Measurements from ENCODE around the gene FASTK.

Gene FASTK

DNA sequence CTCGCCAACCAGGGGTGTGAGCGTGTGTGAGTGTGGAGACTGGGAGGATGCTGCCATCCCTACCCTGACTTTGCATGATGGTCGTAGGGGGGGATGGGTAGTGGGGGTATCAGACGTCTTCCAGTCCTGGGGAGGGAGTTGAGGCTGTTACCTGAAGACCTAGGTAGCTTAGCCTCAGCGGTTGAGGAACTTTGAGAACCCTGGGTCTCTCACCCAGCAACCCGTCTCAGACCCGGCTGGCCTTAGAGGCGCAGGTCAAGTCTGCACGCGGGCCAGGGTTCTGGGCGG is 18.6 kb downstream of the FASTK start:
- DNase-seq = no peak

DNA sequence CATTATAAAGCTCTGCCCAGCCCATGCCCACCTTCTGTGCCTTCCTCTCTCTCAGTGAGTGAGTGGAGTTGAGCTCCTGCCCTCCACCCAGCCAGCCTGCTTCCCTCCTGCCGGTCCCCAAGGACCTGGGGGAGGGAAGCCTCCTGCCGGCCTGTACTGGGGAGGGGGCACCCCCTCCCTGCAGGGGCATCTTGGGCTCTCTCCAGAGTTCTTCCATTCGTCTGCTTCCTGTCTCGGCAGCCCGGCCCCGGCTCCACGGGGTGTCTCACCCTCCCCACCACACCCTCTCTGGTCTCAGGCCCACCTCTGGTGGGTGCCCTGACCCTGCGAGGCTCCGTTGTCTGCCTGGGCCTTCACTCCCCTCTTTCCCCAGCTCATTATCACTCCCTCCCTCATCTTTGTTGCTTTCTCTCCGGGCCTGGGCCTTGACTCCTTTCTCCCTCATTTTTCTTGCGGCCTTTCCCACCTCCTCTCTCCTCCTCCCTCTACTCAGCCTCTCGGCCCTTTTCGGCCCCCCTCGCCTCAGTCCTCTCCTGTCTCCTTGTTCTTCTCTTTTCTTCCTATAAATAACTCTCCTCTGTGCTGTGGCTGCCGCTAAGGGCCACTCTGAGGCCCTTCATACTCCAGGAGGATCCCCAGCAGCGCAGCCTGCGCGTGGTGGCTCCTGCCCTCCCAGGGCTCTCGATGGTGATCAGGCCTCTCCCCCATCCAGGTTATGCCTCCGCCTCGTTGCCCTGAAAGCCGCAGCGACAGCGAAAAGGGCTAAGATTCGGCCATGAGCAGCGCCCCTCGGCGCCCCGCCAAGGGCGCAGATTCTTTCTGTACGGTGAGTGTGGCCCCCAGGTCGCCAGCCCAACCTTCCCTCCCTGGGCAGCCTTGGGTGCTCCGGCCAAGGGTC is 19.1 kb downstream of the FASTK start:
- DNase-seq = no peak

DNA sequence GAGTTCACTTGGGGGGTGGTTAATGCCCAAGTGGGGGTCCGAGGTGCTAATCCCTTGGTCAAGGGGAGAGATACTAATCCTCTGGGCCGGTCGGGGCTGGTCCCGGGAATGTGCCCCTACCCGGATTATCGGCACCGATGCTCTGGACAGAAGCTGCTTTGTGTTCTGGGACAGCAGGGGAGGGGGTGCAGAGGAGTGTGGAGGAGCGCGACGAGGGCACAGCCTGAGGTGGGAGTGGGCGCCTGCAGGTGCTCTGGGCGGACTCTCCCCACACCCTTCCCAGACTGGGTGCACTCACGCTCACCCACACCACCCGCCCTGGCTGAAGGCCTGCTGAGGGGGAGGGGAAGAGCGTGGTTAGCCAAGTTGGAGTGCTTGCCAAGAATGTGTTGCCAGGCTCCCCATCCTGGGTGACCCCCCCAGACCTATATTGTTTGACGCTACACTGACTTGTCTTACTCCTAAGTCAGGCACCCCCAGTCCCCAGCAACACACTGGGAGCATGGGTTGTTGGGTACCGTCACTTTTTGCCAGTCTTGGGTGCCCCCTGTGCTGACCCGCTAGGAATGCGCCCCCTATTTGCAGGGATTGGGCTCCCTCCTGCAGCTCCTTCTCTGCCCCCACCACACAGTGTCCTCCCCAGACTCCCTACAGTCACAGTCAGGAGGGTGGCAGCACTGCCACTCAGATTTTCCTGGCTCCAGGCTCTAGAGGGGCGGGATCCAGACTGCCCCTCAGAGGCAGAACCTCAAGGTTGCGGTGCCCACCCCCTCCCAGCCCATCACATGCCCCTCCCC is 20.0 kb downstream of the FASTK start:
- DNase-seq = peak; percentile 35

DNA sequence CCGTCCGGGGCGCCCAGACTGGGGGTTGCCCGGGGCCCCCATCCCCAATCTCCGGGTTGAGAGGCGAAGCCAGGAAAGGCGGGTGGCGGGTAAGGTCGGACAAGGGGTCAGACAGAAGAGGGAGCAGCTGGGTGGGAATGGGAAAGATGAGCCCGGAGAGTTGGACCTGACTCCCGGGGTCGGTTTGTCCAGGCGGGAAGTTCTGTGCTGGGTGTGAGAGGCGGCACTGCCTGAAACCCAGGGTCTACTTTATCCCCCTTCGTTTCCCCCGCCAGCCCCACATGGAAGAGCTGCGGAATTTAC is 20.5 kb downstream of the FASTK start:
- no peak for DNase-seq

DNA sequence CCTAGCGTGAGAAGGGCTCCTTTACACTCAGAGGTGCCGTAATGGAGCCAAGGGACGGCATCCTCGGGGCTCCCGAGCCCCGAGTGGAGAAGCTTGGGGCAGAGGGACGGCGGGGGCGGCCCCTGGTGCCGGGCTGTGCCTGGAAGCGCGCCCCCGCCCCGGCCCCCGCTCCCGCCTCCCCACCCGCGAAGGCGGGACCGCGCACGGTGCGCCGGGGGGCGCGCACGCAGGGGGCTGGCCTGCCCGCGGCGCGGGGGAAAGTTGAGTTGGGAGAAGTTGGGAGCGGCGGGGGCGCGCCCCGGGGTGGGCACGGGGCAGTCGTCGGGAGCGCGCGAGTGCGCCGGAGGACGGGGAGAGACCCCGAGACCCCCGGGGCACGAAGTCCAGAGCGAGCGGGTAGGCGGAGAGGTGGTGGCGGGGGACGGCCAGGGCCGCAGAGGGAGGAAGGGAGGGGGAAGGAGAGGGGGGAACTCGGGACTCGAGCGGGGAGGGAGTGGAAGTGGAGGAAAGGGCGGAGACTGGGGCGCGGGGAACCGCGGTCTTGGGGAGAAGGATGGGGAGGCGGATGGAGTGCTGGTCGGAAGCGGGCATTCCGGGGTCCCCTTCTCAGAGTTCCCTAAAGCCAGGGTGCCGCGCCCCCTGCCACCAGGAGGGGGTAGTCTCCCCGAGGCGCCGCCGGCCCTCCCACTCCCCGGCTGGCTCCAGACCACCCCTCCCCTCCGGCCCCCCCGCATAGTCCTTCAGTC is 21.1 kb downstream of the FASTK start, which contains the start of gene SLC4A2:
SLC4A2 (plus strand) TSS at position 223 of the 746 bp plus-strand sequence. CDS start 2,399 bp downstream, outside the sequence.
- peak; percentile 81 for DNase-seq

DNA sequence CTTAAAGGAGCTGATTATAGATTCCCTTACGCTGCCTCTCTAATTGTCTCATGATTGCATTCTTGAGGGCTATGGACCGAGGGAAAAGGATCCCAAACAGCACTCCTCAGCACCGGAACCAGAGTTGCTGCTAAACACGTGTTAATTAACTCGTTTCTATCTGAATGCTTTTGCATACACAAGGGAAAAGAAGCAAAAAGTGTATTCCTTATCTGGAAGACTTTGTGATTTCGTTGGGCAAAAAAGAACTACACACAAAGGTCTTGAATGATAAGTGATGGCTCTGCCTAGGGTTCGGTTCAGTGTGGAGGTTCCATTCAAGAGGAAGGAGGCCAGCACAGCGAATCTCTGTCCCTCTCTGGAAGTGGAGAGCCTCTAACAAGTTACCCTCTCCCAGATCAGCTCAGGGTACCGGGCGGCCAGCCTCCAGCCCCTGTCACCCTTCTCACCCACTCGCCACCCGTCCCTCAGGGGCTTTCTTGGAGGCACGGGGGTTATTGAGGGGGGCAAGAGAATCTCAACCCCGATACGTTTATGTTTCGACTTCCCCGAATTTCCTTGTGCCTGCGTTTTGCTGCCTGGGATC is 21.7 kb downstream of the FASTK start:
- no peak for DNase-seq

DNA sequence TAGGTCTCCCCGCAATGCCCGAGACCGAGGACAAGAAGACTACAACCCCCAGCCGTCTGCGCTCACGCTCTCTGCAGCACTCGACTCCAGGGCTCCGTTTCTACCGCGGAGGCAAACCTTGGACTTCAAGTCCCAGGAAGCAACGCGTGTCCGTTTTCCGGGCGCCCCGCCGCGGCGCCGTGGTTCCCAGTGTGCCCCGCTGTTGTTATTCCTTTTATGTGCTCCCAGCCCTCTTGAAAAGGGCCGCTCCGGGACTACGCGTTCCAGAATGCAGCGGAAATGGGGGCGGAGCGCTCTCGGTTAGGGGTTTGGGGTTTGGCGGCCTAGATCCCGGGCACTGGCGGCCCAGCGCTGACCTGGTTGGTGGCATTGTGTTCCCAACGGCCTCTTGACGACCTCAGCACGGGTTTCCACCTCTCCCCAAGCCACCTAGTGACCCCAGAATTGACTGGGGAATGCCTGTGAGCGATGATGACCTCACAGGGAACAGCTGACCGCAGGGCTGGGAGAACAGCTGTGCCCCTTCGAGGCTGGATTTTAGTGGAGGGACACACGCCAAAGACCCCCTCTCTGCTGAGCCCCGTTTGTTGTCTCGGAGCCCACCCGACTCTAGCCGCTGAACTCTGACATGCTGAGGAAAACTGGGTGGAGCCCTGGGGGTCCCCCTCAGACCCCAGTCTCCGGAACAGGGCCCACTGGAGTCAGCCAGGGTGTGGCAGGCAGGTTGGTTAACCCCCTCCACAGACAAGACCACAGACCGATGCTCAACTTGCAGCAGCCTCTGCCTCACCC is 22.4 kb downstream of the FASTK start:
- peak; percentile 98 for DNase-seq

DNA sequence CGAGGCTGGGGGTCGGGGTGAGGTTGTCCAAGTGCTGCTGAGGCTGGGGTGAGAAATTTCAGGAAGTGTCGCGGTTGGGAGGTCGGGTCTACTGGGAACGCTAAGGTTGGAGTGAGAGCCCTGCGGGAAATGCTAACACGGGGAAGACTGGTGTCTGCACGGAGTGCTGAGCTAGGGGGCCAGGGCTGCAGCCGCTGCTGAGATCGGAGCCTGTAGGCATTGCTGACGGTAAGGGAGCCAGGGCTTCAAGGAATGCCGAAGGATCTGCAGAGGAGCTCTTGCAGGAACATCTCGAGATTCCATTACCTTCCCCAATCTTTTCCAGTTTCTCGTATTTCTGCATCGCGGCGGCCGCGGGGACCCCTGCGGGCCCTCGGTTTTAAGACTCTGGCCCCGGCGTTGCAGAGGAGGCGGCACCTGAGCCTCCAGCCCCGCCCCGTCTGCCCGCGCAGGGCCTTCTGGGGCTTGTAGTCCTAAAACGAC is 23.1 kb downstream of the FASTK start, which contains the start of gene CDK5:
CDK5 (minus strand) TSS at position 392 of the 483 bp plus-strand sequence; CDS start at position 343, 49 bp downstream.
- DNase-seq = no peak

DNA sequence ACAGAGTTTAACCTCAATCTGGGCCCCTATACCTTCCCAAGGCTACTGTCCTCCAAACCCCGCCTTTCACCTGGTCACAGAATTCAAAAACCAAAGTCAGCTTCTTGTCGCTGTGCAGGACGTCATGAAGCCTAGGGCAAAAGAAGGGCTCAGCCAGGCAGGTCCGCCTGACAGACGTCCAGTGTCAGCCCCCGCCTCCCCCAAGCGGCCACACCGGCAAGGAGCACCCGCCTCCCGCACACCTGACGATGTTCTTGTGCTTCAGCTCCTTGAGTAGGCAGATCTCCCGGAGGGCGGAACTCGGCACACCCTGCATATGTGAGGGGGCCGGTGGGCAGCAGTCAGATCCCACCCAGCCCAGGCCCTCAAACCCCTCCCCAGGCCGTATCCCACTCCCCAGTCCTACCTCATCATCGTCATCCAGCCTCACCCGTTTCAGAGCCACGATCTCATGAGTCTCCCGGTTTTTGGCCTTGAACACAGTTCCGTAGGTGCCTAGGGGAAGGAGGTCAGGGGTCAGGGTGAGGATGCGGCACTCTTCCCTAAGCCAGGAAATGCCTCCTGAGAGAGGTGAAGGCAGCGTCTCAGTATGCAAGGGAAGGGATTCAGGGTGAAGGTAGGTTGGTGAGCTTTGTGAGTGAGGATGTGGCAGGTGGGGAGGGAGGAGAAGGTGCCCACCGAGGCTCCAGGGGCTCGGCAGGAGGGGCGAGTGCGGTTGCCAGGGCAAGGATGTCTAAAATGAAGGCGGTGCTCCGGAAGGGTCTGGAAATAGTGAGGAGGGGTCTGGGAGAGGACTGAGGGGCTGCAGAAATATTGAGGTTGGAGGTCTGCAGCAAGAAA is 23.7 kb downstream of the FASTK start:
- no peak for DNase-seq

DNA sequence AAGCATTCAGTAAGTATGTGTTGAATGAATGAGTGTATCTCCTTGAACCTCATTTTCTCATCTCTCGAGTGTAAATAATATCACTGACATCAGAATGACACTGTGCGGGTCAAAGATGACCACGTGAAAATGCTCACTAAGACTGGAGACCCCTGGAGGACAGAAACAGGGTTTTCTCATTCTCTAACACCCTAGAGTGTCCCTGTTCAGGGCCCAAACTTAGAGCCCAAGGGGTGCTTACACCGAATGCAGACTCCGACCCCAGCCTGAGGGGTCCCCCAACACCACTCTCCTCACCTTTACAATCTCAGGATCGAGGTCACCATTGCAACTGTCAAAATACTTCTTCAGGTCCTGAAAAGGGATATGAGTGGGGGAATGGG is 24.3 kb downstream of the FASTK start:
- DNase-seq = no peak

DNA sequence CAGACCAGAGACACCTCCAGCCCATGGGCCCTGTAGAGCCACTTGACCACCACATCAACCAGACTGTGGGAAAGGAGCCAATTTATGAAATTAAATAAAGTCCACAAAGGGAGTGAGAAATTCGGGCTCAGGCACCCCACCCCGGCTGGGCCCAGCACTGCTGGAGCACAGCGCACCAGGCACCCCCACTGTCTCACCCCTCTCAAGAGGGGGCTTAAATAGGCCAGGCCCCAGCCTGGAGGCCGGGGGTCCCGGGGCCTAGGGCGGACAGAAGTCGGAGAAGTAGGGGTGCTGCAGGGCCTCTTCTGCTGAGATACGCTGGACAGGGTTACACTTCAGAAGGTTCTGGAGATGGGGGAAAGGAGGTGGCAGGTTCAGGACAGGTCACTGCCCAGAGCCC is 26.9 kb downstream of the FASTK start:
- no peak for DNase-seq

DNA sequence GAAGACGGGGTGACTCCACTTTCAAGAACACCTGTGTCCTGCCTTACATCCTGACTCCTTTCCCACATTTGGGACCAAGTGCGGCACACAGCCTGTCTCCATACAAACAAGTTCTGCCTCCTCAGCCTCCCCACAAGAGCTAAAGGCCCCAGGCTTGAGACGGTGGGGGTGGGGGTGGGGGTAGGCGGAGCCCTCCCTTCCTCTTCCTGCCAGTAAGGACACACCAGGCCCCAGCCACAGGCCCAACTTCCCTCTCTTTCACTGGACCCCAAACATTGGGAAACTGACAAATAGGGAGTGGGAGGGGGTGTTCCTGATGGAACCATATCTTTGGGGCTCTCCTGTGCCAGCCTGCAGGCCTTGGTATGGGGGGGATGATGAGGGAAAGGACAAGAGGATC is 27.5 kb downstream of the FASTK start:
- no peak for DNase-seq

DNA sequence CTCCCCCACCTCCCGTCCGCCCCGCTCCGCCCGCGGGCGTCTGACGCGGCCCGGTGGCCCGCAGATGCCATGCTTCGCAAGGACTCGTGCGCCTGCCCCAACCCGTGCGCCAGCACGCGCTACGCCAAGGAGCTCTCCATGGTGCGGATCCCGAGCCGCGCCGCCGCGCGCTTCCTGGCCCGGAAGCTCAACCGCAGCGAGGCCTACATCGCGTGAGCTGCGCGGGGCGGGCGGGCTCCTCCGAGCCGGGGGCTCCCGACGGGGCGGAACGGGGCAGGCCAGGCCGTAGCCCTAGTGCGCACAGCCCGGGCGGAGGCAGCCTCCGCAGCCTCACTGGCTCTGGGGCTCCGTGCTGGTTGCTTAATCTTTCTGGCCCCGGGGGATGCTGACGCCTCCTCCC is 29.5 kb downstream of the FASTK start:
- peak; percentile 68 for DNase-seq

DNA sequence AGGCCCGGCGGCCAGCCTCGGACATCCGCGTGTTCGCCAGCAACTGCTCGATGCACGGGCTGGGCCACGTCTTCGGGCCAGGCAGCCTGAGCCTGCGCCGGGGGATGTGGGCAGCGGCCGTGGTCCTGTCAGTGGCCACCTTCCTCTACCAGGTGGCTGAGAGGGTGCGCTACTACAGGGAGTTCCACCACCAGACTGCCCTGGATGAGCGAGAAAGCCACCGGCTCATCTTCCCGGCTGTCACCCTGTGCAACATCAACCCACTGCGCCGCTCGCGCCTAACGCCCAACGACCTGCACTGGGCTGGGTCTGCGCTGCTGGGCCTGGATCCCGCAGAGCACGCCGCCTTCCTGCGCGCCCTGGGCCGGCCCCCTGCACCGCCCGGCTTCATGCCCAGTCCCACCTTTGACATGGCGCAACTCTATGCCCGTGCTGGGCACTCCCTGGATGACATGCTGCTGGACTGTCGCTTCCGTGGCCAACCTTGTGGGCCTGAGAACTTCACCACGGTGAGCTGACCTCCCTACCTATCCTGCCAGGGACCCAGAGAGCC is 31.6 kb downstream of the FASTK start:
- DNase-seq = no peak

DNA sequence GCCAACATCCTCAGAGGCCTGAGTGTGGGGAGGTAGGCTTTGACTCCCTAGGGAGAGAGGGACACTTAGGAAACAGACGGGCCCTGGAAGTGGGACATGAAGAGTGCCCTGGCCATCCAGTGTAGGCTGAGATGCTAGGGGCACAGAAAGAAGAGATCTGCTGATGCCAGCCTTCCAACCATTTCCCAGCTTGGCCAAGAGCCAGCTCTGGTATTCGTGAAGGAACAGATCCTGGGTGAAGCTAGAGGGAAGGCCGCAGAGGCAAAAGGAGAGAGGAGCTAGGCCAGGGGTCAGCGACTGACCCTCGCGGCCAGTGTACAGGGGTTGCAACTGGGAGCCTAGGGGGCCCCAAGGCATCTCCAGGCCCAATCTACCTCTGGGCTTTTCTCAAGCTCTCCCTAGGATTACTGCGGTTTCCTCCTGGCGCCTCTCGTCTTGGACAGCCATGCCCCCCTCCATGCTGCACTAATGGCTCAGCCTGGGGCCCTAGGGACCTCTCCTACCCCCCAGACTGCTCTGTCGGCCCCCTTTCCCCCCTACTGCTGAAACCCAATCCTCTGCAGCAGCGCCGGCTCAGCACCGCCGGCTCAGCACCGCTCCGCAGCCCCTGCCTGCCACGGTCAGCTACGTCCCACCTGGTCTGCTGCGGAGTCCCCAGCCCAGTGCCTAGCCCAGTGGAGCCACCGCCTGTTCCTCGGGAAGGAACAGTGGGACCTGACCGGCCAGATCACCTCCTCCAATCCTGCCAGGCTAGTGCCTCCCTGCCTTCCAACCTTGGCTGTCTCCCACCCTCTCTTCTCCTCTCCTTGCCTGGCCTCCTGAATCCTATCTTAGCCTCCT is 32.4 kb downstream of the FASTK start, which contains the start of gene ASIC3:
ASIC3 (plus strand) TSS at position 556 of the 840 bp plus-strand sequence. CDS start 355 bp downstream, outside the sequence.
- DNase-seq = no peak

DNA sequence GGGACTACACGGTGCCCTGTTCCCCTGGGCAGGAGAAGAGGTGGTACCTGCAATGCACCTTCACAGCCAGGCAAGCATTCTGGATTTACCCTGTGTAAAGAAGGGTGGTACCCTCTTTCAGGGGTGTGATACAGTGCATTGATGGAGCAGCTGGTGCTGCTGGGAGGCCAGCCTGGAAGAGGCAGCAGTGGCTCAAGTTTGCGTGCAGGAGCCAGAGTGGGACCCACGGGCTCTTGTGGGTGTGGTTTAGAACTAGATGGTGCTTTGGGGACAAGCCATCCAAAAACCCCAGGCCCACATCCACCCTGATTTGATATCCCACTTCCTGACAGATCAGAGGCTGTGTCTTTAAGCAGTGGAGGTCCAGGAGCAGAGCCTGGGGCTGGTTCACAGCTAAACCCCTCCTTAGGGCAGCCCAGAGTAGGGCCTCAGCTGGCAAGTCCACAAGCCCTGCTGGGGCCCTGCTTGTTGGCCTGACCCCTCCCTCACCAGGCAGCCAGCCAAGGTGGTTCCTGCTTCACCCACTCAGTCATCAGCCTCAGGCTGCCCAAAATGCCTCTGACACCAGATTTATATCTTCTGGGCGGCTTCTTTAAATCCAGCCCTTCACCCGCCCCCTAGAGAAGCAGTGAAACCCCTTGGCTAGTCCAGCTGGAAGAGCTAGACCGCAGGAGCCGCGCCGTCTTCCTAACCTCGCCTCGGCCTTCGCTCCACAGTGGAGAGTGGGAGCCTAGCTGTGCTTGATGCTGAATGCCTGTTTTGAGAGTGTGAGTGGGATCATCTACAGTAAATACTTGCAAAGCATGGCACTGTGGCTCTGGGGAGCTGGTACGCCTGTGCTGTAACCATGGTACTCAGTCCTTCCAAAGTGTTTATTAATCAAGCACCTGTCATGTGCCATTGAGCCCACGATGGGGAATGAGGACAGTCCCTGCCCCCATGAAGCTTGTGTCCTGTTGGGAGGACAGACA is 33.7 kb downstream of the FASTK start:
- no peak for DNase-seq

DNA sequence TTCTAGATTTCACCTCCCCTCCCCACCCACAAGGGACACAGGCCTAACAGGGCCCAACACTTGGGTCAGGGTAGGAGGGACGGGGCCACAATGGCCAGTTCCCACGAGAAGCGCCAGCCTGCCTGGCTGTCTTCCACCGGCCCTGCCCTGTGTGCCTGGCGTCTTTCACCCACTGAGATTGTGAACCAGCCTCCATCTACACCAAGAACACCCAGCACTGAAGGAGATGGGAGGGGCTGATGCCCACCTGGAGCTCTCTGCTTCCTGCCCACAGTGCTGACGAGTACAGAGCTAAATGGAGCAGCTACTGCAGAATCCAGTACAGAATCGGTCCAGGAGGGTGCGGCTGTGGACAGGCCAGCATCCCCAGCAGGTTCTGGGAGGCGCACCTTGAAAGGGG is 34.6 kb downstream of the FASTK start:
- no peak for DNase-seq

DNA sequence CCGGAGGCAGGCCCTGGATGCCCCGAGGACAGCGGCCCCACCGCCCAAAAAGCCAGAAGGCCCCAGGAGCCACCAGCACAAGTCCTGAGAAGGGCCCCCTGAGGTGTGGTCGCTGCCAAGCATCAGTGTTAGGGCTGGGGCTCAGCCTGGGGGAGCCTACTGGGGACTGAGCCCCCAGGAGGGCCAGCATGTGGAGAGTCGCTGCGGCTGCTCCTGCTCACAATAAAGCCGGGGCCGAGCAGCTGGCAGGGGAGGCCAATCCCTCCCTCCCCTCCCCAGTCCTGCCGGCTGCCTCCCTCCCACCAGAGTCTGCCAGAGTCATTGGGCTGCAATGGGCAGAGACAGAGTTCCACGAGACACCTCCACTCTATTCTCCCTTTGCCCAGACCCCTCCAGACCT is 35.3 kb downstream of the FASTK start:
- DNase-seq = no peak

DNA sequence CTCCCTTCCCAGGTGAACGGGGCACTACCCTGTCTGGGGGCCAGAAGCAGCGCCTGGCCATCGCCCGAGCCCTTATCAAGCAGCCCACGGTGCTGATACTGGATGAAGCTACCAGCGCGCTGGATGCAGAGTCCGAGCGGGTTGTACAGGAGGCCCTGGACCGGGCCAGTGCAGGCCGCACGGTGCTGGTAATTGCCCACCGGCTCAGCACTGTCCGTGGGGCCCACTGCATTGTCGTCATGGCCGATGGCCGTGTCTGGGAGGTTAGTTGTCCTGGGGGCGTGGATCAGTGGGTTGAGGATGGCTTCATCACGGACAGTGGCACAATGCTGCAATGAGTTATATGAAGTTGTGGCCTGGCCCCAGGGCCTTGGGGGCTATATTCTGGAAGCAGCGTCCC is 36.6 kb downstream of the FASTK start:
- no peak for DNase-seq
